HCEC 1CT (cell line): ENCODE data around the gene MAN2A1.

ENCODE experiments used
- DNase-seq: peaks from one replicate; pipeline ENCODE4 v3.0.0-alpha.2; 2017

MAN2A1 gene

GRCh38 chr5:109832207-109833188, 142.8 kb downstream of the MAN2A1 start:
- DNase-seq = peak; percentile 50

GRCh38 chr5:109833946-109834345, 144.2 kb downstream of the MAN2A1 start:
- peak; percentile 50 for DNase-seq

- no peak for DNase-seq
Observed at GRCh38 chr5:109836280-109836679, 146.6 kb downstream of the MAN2A1 start.

- no peak for DNase-seq
Observed at GRCh38 chr5:109837231-109837861, 147.6 kb downstream of the MAN2A1 start.

GRCh38 chr5:109838157-109838556, 148.4 kb downstream of the MAN2A1 start:
- no peak for DNase-seq

GRCh38 chr5:109844148-109844547, 154.4 kb downstream of the MAN2A1 start:
- DNase-seq = peak; percentile 35

GRCh38 chr5:109844695-109845094, 155.0 kb downstream of the MAN2A1 start:
- peak; percentile 42 for DNase-seq

- DNase-seq = no peak
Observed at GRCh38 chr5:109848130-109848529, 158.4 kb downstream of the MAN2A1 start.

- DNase-seq = no peak
Observed at GRCh38 chr5:109849478-109850088, 159.9 kb downstream of the MAN2A1 start.

- DNase-seq = no peak
Observed at GRCh38 chr5:109852371-109853155, 162.8 kb downstream of the MAN2A1 start.

GRCh38 chr5:109853377-109853776, 163.7 kb downstream of the MAN2A1 start:
- no peak for DNase-seq

- DNase-seq = no peak
Observed at GRCh38 chr5:109855056-109855455, 165.3 kb downstream of the MAN2A1 start.

GRCh38 chr5:109857405-109858031, 167.8 kb downstream of the MAN2A1 start:
- no peak for DNase-seq

GRCh38 chr5:109859537-109859936, 169.8 kb downstream of the MAN2A1 start:
- DNase-seq = no peak

- no peak for DNase-seq
Observed at GRCh38 chr5:109862301-109862700, 172.6 kb downstream of the MAN2A1 start.

GRCh38 chr5:109863752-109864151, 174.0 kb downstream of the MAN2A1 start:
- peak; percentile 68 for DNase-seq

- DNase-seq = peak; percentile 94
Observed at GRCh38 chr5:109865637-109866036, 175.9 kb downstream of the MAN2A1 start.

GRCh38 chr5:109866051-109866450, 176.3 kb downstream of the MAN2A1 start:
- peak; percentile 77 for DNase-seq

- DNase-seq = no peak
Observed at GRCh38 chr5:109868737-109869136, 179.0 kb downstream of the MAN2A1 start.

- DNase-seq = no peak
Observed at GRCh38 chr5:109873687-109874086, 184.0 kb downstream of the MAN2A1 start.

GRCh38 chr5:109874108-109874507, 184.4 kb downstream of the MAN2A1 start:
- DNase-seq = no peak

- no peak for DNase-seq
Observed at GRCh38 chr5:109876030-109876725, 186.5 kb downstream of the MAN2A1 start.
